ENCODE results near the gene B9D1. TPM values are rescaled to one million over a fixed set of nuclear protein-coding genes. Genes with fewer than 3 reads are reported as not detected.

B9D1 gene
- total RNA-seq, 1 donor from 2014 or later, result 16.5 TPM

DNA sequence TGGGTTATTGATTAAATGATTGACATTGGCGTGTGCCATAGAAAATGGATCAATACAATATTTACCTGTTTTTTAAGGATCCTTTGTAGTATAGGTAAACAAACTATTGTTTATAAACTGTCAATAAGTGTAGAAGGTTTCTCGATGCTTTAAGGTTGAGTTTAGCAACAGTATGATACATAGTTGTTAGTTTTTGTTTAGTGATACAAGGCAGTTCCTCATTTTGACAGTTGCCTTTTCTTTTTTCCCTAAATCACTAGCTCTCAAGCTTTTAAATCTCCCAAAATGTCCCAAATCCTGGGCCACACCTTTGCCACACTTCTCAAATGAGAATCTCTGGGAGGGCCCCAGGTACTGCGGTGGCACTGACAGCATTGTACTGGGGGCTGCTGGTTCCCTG is 68.1 kb downstream of the B9D1 start:
- H3K27me3 Mint-ChIP-seq (ENCODE audit: unreplicated experiment), result no peaks in the 10 kb centered on the region
- DNase-seq (ENCODE audit: extremely low spot score, unreplicated experiment), result no peak
- no peak overlapping the region for H3K27ac Mint-ChIP-seq (ENCODE audit: unreplicated experiment)
- peaks cover 27% of the 10 kb centered on the region for H3K4me1 Mint-ChIP-seq (ENCODE audit: unreplicated experiment)
- no peak overlapping the region for H3K4me3 Mint-ChIP-seq (ENCODE audit: unreplicated experiment)
- H3K9me3 Mint-ChIP-seq (ENCODE audit: unreplicated experiment), result no peaks in the 10 kb centered on the region
- H3K36me3 Mint-ChIP-seq (ENCODE audit: unreplicated experiment), result no peaks in the 10 kb centered on the region
- TF ChIP-seq, protein P1, sequence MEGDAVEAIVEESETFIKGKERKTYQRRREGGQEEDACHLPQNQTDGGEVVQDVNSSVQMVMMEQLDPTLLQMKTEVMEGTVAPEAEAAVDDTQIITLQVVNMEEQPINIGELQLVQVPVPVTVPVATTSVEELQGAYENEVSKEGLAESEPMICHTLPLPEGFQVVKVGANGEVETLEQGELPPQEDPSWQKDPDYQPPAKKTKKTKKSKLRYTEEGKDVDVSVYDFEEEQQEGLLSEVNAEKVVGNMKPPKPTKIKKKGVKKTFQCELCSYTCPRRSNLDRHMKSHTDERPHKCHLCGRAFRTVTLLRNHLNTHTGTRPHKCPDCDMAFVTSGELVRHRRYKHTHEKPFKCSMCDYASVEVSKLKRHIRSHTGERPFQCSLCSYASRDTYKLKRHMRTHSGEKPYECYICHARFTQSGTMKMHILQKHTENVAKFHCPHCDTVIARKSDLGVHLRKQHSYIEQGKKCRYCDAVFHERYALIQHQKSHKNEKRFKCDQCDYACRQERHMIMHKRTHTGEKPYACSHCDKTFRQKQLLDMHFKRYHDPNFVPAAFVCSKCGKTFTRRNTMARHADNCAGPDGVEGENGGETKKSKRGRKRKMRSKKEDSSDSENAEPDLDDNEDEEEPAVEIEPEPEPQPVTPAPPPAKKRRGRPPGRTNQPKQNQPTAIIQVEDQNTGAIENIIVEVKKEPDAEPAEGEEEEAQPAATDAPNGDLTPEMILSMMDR (IDR thresholded peaks at IDR 0.05), result no peak

Small RNAs within 50 kb of the gene (microRNA-seq; reads per million reads assigned to microRNA genes)
- gene MIR1180 (ENCODE audit: unreplicated experiment), result 466 reads per million, percentile 71 among the genes with 10 or more reads in this experiment

Other genes starting within 250 kb of the B9D1 start
- gene GRAPL, start 235.1 kb downstream of the B9D1 start, total RNA-seq, result not detected in 2 replicates
- 49.5 and 54.7 TPM in 2 replicates for gene EPN2, start 125.4 kb downstream of the B9D1 start, total RNA-seq
- 33.9 and 37.1 TPM in 2 replicates for gene MAPK7, start 15.8 kb upstream of the B9D1 start, total RNA-seq
- gene MFAP4, start 24.5 kb upstream of the B9D1 start, total RNA-seq, result 73.4 and 85.8 TPM in 2 replicates
- gene RNF112, start 48.5 kb upstream of the B9D1 start, total RNA-seq, result 0.39 and 0.89 TPM in 2 replicates
- 2.4 and 2.7 TPM in 2 replicates for gene SLC47A1, start 171.1 kb upstream of the B9D1 start, total RNA-seq